Fibroblast of the aortic adventitia (primary cell): ENCODE measurements around the gene KRTAP5-9. TPM values are rescaled to one million over a fixed set of nuclear protein-coding genes. Genes with fewer than 3 reads are reported as not detected.
"Not testable (repeated sequence)": the region's sequence is repeated elsewhere in the genome, so short reads cannot be mapped to it uniquely, and the experiment has no call there.

Experiments used
- DNase-seq: peaks from one replicate; pipeline ENCODE4 v3.0.0-alpha.2; 2010; ENCODE audit warnings: low read depth
- H3K4me3 ChIP-seq: 2 replicates; pipeline ENCODE4 v1.5.1; 2011; ENCODE audit warnings: low read depth, mild to moderate bottlenecking, control low read depth, low read length, moderate library complexity
- total RNA-seq: library from RNA; depleted of rRNA; stranded (reverse); fragments of >200 nt; gene quantifications from 2 replicates; pipeline ENCODE4 v1.2.3, GENCODE V29; 2012; ENCODE audit warnings: low replicate concordance
- TF ChIP-seq, protein P1 (sequence below): IDR thresholded peaks from 2 replicates; pipeline ENCODE4 v1.5.1; 2011; ENCODE audit warnings: mild to moderate bottlenecking, low read length, control low read depth, inconsistent platforms; ENCODE audit not compliant: insufficient read depth

Gene KRTAP5-9
- total RNA-seq, 1 donor = not detected

DNA sequence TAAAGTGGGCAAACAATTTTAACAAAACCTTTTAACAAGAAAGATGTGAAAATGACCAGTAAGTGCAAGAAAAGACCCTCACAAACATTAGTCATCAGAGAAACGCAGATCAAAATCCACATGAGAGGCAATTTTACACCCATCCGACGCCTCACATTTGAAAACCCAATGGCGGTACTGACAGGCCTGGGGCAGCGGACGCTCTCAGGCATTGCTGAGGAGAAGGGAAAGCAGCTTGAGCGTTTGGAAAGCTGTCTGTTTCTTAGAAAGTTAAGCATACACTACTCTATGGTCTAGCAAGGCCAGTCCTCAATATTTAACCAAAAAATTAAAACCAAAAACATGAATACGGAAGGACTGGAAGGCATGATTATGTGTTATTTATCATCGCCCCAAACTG is 12.4 kb upstream of the KRTAP5-9 start:
- no peak for DNase-seq
- TF ChIP-seq, protein P1, sequence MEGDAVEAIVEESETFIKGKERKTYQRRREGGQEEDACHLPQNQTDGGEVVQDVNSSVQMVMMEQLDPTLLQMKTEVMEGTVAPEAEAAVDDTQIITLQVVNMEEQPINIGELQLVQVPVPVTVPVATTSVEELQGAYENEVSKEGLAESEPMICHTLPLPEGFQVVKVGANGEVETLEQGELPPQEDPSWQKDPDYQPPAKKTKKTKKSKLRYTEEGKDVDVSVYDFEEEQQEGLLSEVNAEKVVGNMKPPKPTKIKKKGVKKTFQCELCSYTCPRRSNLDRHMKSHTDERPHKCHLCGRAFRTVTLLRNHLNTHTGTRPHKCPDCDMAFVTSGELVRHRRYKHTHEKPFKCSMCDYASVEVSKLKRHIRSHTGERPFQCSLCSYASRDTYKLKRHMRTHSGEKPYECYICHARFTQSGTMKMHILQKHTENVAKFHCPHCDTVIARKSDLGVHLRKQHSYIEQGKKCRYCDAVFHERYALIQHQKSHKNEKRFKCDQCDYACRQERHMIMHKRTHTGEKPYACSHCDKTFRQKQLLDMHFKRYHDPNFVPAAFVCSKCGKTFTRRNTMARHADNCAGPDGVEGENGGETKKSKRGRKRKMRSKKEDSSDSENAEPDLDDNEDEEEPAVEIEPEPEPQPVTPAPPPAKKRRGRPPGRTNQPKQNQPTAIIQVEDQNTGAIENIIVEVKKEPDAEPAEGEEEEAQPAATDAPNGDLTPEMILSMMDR = no peak
- H3K4me3 ChIP-seq = no peak overlapping the region

DNA sequence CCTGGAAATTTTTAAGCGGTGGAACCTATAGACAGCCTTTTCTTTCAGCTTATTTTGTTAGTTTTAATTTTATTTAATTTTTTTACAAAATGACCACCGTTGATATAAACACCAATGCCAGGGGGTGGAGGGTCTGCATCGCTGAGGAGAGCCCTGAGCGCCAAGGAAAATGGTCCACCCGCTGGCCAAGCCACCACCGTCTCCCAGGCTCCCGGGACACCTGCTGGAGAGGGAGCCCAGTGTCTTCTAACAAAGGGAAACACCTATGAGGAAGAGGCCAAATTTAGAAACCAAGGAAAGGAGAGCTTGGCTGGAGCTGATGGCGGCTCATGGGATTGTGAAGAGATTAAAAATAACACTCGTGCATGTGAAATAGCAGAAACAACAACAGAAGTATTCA is 10.7 kb upstream of the KRTAP5-9 start:
- DNase-seq = no peak
- no peak overlapping the region for H3K4me3 ChIP-seq
- TF ChIP-seq, protein P1 = no peak

DNA sequence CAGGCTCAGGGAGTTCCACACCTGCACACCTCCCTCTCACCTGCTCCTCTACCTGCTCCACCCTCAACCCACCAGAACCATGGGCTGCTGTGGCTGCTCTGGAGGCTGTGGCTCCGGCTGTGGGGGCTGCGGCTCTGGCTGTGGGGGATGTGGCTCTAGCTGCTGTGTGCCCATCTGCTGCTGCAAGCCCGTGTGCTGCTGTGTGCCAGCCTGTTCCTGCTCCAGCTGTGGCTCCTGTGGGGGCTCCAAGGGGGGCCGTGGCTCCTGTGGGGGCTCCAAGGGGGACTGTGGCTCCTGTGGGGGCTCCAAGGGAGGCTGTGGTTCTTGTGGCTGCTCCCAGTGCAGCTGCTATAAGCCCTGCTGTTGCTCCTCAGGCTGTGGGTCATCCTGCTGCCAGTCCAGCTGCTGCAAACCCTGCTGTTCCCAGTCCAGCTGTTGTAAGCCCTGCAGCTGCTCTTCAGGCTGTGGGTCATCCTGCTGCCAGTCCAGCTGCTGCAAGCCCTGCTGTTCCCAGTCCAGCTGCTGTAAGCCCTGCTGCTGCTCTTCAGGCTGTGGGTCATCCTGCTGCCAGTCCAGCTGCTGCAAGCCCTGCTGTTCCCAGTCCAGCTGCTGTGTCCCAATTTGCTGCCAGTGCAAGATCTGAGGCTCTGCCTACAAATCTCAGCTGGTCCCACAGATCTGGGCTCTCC is 10.1 kb upstream of the KRTAP5-9 start, which contains the start of gene KRTAP5-8:
Gene KRTAP5-8, plus strand, starts transcription at position 49 of the 689 bp plus-strand sequence. Its CDS starts 31 bp downstream, at position 80.
- not testable (repeated sequence) for DNase-seq

DNA sequence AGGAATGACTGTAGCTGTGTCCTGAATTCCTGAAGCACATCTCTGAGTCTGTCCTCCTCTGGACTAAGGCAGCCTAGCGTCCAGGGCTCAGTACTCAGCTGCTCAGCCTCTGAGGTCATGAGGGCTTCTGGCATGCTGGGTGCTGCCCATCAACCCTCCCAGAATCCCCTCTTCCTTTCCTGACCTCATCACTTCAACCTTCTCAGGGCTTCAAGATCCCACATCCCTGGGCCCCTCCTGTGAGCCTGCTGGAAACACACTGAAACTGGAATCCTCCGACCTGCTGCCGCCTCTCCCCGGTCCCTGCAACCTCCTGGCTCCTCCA is 9.6 kb upstream of the KRTAP5-9 start:
- H3K4me3 ChIP-seq = no peak overlapping the region
- TF ChIP-seq, protein P1 = no peak
- DNase-seq = no peak

More for the DNA sequence above, 10.1 kb upstream of the KRTAP5-9 start, which contains the start of gene KRTAP5-8:
- H3K4me3 ChIP-seq = not testable (repeated sequence)

DNA sequence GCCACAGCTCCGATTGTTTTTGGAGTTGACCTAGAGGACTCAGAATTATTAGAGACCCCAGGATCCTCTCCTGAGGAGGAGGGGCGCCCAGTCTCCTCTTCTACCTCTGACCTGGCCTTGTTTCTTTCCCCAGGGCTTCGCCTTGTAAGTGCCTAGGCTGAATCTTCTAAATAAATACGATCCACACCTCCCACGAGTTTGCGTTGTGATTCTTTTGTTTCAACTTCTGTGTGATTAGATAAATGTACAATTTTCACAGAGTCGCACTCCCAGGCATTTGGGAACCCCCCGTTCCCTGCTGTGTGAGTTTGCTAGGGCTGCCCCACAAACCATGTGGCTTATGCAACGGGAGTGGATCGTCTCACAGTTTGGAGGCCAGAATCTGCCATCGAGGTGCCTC is 9.2 kb upstream of the KRTAP5-9 start:
- TF ChIP-seq, protein P1 = no peak
- DNase-seq = no peak
- H3K4me3 ChIP-seq = no peak overlapping the region

DNA sequence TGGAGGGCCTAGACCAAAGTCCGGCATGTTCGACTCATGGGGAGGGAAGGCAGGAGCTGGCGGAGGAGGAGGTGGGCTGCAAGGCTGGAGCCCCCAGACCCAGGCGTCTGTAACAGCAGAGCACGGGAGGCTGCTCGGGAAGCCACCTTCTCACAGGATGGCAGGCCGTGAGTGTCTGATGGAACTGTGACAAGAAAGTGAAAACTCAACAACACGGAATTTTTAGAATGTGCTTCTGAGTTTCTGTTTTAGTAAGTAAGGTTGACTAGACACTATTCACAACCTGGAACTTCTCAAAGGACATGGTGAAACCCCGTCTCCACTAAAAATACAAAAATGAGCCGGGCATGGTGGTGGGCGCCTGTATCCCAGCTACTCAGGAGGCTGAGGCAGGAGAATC is 8.2 kb upstream of the KRTAP5-9 start:
- DNase-seq, H3K4me3 ChIP-seq: not testable (repeated sequence)

DNA sequence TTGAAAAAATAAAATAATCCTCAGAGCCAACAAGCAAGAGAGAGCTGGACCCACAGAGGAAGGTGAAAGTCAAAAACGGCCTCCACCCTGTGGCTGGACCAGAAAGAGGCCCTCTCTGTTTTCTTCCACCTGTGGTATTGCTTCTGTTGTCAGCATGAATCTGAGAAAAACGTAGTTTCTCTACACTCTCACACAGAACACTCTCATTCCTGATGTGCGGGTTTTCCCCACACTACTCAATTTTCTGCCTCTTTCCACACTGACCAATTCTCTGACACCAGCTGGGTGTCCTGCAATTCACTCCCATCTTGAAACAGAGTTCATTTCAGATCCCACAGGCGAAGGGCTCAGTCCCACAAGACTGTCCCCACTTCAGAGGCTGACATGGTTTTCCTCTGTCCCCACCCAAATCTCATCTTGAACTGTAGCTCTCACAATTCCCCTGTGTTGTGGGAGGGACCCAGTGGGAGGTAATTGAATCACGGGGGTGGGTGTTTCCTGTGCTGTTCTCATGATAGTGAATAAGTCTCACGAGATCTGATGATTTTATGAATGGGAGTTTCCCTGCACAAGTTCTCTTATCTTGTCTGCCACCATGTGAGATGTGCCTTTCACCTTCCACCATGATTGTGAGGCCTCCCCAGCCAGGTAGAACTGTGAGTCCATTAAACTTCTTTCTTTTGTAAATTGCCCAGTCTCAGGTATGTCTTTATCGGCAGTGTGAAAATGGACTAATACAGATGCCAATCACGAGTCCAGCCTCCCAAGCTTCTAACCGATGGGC is 7.5 kb upstream of the KRTAP5-9 start:
- not testable (repeated sequence) for H3K4me3 ChIP-seq, DNase-seq

DNA sequence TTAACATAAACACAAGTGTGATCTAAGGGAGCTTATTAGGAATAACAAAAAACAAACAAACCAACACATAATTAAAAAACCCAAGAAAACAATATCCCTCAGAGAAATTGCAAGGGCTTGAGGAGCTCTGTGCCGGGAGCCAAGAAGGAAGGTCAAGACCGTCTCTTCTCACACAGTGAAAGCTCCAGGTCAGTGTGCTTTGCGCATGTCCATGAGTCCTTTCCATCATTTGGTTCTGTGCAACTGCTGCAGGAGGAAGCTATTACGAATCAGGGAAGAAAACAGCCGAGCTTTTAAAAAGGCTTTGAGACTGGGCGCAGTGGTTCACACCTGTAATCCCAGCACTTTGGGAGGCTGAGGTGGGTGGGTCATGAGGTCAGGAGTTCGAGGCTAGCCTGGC is 5.8 kb upstream of the KRTAP5-9 start:
- H3K4me3 ChIP-seq = no peak overlapping the region
- TF ChIP-seq, protein P1 = no peak
- DNase-seq = no peak
